Progenitor cell of endocrine pancreas (in vitro differentiated cells): ENCODE measurements around the gene G3BP1. TPM values are rescaled to one million over a fixed set of nuclear protein-coding genes. Genes with fewer than 3 reads are reported as not detected.
A peak's percentile ranks its signal among the peaks of the same experiment; 100 is the strongest.
"Not testable (repeated sequence)": the region's sequence is repeated elsewhere in the genome, so short reads cannot be mapped to it uniquely, and the experiment has no call there.

Source experiments
- DNase-seq: peaks from one replicate; pipeline ENCODE4 v3.0.0; 2021; ENCODE audit warnings: low spot score; ENCODE audit not compliant: unreplicated experiment
- H3K27ac Mint-ChIP-seq: 2 replicates; pipeline ENCODE4 v1.8.0; 2021; ENCODE audit warnings: mild to moderate bottlenecking, moderate library complexity, mixed read lengths
- H3K27me3 Mint-ChIP-seq: 2 replicates; pipeline ENCODE4 v1.8.0; 2021; ENCODE audit warnings: mixed read lengths
- H3K36me3 Mint-ChIP-seq: 2 replicates; pipeline ENCODE4 v1.8.0; 2022; ENCODE audit warnings: mixed read lengths; ENCODE audit not compliant: insufficient read depth
- H3K4me1 Mint-ChIP-seq: 2 replicates; pipeline ENCODE4 v1.8.0; 2021; ENCODE audit warnings: low read depth, mixed read lengths
- H3K4me3 Mint-ChIP-seq: 2 replicates; pipeline ENCODE4 v1.8.0; 2021; ENCODE audit warnings: low read depth, mild to moderate bottlenecking, moderate library complexity, mixed read lengths
- H3K9me3 Mint-ChIP-seq: 2 replicates; pipeline ENCODE4 v1.8.0; 2021; ENCODE audit warnings: low read depth, mixed read lengths
- CTCF ChIP-seq: fragments of 200-600 bp; sonication (generic); IDR thresholded peaks from one replicate; pipeline ENCODE4 v1.5.0; 2021; ENCODE audit warnings: antibody characterized with exemption, mild to moderate bottlenecking; ENCODE audit not compliant: unreplicated experiment
- total RNA-seq: library from RNA; stranded (reverse); gene quantifications from 2 replicates; pipeline ENCODE4 v1.2.1, GENCODE V29; 2021

The G3BP1 gene
- total RNA-seq, 1 donor from 2014 or later = 220 TPM

DNA sequence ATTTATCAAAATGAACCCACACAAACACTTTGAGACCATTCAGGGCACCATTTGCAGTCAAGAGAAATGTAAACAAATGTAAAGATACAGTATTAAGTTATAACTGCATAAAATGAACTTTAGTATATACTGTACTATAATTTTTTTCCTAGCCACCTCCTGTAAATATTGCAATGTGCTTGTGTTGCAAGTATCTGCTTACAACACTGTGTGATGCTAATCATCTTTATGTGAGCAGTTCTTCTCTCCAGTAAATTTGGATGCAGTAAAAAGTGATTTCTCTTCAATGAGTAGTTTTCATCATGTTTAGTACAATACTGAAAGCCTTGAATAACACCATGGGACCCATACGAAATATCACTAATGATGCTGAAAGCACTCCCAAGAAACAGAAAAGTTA, 9.4 kb downstream of the G3BP1 start:
- peaks cover 45% of the 10 kb centered on the region for H3K4me1 Mint-ChIP-seq
- peaks cover 14% of the 10 kb centered on the region for H3K36me3 Mint-ChIP-seq
- no peaks in the 10 kb centered on the region for H3K9me3 Mint-ChIP-seq
- DNase-seq = no peak
- H3K27me3 Mint-ChIP-seq = no peaks in the 10 kb centered on the region
- no peak for TF ChIP-seq CTCF
- H3K4me3 Mint-ChIP-seq = no peak overlapping the region
- no peak overlapping the region for H3K27ac Mint-ChIP-seq

- H3K36me3 Mint-ChIP-seq, H3K27me3 Mint-ChIP-seq, DNase-seq, H3K4me3 Mint-ChIP-seq, H3K27ac Mint-ChIP-seq, H3K9me3 Mint-ChIP-seq: not testable (repeated sequence)
- peaks cover 32% of the 10 kb centered on the region for H3K4me1 Mint-ChIP-seq
These were observed 11.9 kb downstream of the G3BP1 start for GRCh38 chr5:151783664-151784063.

- peaks cover 27% of the 10 kb centered on the region for H3K4me1 Mint-ChIP-seq
These were observed 12.4 kb downstream of the G3BP1 start for GRCh38 chr5:151784141-151784540.

GRCh38 chr5:151786468-151786867, 14.7 kb downstream of the G3BP1 start:
- no peaks in the 10 kb centered on the region for H3K9me3 Mint-ChIP-seq
- peak overlapping the region; percentile 50 for H3K27ac Mint-ChIP-seq
- peaks cover 18% of the 10 kb centered on the region for H3K36me3 Mint-ChIP-seq
- H3K4me1 Mint-ChIP-seq = peaks cover 11% of the 10 kb centered on the region
- H3K27me3 Mint-ChIP-seq = no peaks in the 10 kb centered on the region
- no peak for TF ChIP-seq CTCF
- no peak for DNase-seq
- no peak overlapping the region for H3K4me3 Mint-ChIP-seq

More at GRCh38 chr5:151784141-151784540, 12.4 kb downstream of the G3BP1 start:
- H3K27ac Mint-ChIP-seq = no peak overlapping the region
- TF ChIP-seq CTCF = no peak
- H3K27me3 Mint-ChIP-seq = no peaks in the 10 kb centered on the region
- H3K36me3 Mint-ChIP-seq = peaks cover 2% of the 10 kb centered on the region
- H3K9me3 Mint-ChIP-seq = no peaks in the 10 kb centered on the region
- no peak overlapping the region for H3K4me3 Mint-ChIP-seq
- DNase-seq = no peak

GRCh38 chr5:151787817-151788216, 16.1 kb downstream of the G3BP1 start:
- no peak for TF ChIP-seq CTCF
- Mint-ChIP-seq H3K4me1 (peaks cover 11% of the 10 kb centered on the region), H3K9me3 (no peaks in the 10 kb centered on the region), H3K27ac (no peak overlapping the region), H3K27me3 (no peaks in the 10 kb centered on the region), H3K4me3 (no peak overlapping the region), H3K36me3 (peaks cover 25% of the 10 kb centered on the region)
- no peak for DNase-seq

DNA sequence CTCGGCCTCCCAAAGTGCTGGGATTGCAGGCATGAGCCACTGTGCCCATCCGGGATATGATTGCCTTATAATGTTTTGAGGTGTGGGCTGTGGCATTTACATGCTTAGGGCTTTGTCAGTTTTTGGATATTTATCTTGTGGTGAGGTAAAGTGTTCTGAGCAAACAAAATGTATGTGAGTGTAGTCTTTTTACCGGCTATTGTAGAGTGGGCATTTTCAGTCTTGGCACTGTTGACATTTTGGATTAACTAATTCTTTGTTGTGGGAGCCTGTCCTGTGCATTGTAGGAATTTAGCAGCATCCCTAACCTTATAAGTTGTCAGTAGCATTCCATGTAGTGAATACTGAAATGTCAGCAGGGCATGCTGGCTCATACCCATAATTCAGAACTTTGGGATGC, 21.6 kb downstream of the G3BP1 start:
- H3K27me3 Mint-ChIP-seq = no peaks in the 10 kb centered on the region
- peak overlapping the region; percentile 24 for H3K27ac Mint-ChIP-seq
- H3K4me1 Mint-ChIP-seq = no peaks in the 10 kb centered on the region
- no peaks in the 10 kb centered on the region for H3K9me3 Mint-ChIP-seq
- DNase-seq = no peak
- peaks cover 51% of the 10 kb centered on the region for H3K36me3 Mint-ChIP-seq
- H3K4me3 Mint-ChIP-seq = no peak overlapping the region
- TF ChIP-seq CTCF = no peak
